ENCODE measurements around the gene FOXS1.

- TF ChIP-seq CTCF (IDR thresholded peaks at IDR 0.05; ENCODE audit: low read depth, low read length, poor library complexity, severe bottlenecking) (no peak), EZH2phosphoT487 (IDR thresholded peaks at IDR 0.05; ENCODE audit: borderline replicate concordance, low read length) (no peak)
These were observed 29.8 kb downstream of the FOXS1 start for GRCh38 chr20:31815408-31816188.
